Chondrocyte (in vitro differentiated cells): Measurements from ENCODE around the gene CHIC2. TPM values are rescaled to one million over a fixed set of nuclear protein-coding genes. Genes with fewer than 3 reads are reported as not detected.

ENCODE experiments used
- DNase-seq: peaks from one replicate; pipeline ENCODE4 v3.0.0; 2021; ENCODE audit warnings: mixed read lengths, low spot score
- H3K27ac Mint-ChIP-seq: one replicate; pipeline ENCODE4 v1.8.0; 2021; ENCODE audit warnings: mild to moderate bottlenecking, moderate library complexity, mixed read lengths; ENCODE audit not compliant: unreplicated experiment
- H3K27me3 Mint-ChIP-seq: 2 replicates; pipeline ENCODE4 v1.8.0; 2021; ENCODE audit warnings: low read depth, mixed read lengths
- H3K36me3 Mint-ChIP-seq: 2 replicates; pipeline ENCODE4 v1.8.0; 2021; ENCODE audit warnings: low read depth, mixed read lengths
- H3K4me1 Mint-ChIP-seq: 2 replicates; pipeline ENCODE4 v1.8.0; 2021; ENCODE audit warnings: low read depth, mild to moderate bottlenecking, mixed read lengths
- H3K4me3 Mint-ChIP-seq: one replicate; pipeline ENCODE4 v1.8.0; 2021; ENCODE audit warnings: mild to moderate bottlenecking, moderate library complexity, mixed read lengths; ENCODE audit not compliant: unreplicated experiment
- H3K9me3 Mint-ChIP-seq: 2 replicates; pipeline ENCODE4 v1.8.0; 2021; ENCODE audit warnings: low read depth, mixed read lengths
- total RNA-seq: library from RNA; stranded (reverse); gene quantifications from 3 replicates; pipeline ENCODE4 v1.2.1, GENCODE V29; 2021
- TF ChIP-seq, protein P1 (sequence below): fragments of 200-600 bp; sonication (generic); IDR thresholded peaks from 2 replicates; pipeline ENCODE4 v1.5.0; 2021; ENCODE audit warnings: antibody characterized with exemption, mild to moderate bottlenecking, moderate library complexity

The CHIC2 gene
- total RNA-seq, 1 donor from 2014 or later: 38.5 TPM

DNA sequence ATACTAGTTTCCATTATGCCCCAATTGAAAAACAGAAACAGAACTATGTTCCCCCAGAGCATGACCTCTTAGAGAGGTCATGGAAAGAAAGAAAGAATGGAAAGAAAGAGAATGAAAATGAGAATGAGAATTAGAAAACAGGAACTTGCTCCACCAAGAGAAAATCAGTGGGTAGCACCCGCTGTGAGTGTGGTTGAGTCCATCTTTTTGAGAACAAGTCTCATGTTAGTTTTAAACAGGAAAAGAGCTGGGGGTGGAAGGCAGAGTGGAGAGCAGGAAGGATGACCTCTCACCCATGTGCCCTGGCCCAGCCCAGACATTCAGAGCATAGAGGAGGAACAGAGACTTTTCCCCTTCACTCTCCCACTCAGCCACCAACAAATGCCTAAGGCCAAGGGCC is 40.5 kb upstream of the CHIC2 start:
- H3K36me3 Mint-ChIP-seq: no peaks in the 10 kb centered on the region
- H3K4me1 Mint-ChIP-seq: peaks cover 37% of the 10 kb centered on the region
- H3K27ac Mint-ChIP-seq: no peak overlapping the region
- H3K9me3 Mint-ChIP-seq: no peaks in the 10 kb centered on the region
- no peak for DNase-seq
- TF ChIP-seq, protein P1, sequence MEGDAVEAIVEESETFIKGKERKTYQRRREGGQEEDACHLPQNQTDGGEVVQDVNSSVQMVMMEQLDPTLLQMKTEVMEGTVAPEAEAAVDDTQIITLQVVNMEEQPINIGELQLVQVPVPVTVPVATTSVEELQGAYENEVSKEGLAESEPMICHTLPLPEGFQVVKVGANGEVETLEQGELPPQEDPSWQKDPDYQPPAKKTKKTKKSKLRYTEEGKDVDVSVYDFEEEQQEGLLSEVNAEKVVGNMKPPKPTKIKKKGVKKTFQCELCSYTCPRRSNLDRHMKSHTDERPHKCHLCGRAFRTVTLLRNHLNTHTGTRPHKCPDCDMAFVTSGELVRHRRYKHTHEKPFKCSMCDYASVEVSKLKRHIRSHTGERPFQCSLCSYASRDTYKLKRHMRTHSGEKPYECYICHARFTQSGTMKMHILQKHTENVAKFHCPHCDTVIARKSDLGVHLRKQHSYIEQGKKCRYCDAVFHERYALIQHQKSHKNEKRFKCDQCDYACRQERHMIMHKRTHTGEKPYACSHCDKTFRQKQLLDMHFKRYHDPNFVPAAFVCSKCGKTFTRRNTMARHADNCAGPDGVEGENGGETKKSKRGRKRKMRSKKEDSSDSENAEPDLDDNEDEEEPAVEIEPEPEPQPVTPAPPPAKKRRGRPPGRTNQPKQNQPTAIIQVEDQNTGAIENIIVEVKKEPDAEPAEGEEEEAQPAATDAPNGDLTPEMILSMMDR: no peak
- H3K4me3 Mint-ChIP-seq: no peak overlapping the region
- H3K27me3 Mint-ChIP-seq: peaks cover 41% of the 10 kb centered on the region

DNA sequence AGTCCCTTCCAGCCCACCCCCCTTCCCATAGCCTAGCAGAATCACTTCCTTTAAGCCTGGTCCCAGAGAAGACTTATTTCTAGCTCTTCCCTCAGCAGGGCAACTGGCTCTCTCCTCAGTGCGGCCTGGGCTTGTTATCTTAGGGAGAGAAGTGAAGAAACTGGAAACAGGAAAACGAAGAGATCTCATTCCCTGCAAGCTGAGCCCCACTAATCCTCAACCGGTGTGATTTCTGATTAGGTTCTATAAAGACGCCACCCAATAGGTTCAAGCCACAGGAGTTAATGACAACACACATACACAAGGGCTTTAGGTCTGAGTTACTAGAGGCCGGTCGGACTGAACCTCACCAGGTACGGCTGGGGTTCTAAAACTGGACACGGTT is 38.8 kb upstream of the CHIC2 start:
- peaks cover 39% of the 10 kb centered on the region for H3K4me1 Mint-ChIP-seq
- H3K9me3 Mint-ChIP-seq: no peaks in the 10 kb centered on the region
- peaks cover 29% of the 10 kb centered on the region for H3K27me3 Mint-ChIP-seq
- peak overlapping the region; percentile 59 for H3K4me3 Mint-ChIP-seq
- DNase-seq: no peak
- H3K27ac Mint-ChIP-seq: no peak overlapping the region
- TF ChIP-seq, protein P1: no peak
- H3K36me3 Mint-ChIP-seq: no peaks in the 10 kb centered on the region

DNA sequence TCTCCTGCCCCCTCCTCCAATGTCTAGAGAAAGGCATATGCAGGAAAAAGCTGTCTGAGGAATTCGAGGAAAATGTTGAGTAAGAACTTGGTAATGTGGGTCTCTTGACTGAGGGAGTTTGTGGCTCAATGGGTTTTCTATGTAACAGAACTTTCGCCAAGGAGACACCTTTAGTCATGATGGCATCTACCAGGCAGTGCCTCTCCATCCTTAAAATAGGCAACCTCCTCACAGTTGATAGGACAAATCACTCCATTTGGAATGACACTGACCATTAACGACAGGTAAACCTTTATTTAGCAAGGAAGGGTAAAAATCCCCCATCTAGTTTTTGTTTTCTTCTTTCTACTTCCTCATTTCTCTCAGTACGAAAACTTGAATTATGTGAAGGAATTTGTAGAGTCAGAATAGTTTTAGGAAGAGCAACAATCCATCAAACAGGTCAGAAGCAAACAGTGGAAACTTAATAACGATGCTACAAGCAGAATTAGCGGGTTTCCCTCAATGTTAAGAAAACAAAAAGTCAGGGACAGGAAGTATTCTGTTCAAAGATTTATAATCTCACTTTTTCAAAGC is 38.2 kb upstream of the CHIC2 start:
- H3K27ac Mint-ChIP-seq: no peak overlapping the region
- no peak for DNase-seq
- TF ChIP-seq, protein P1: no peak
- no peak overlapping the region for H3K4me3 Mint-ChIP-seq
- H3K9me3 Mint-ChIP-seq: no peaks in the 10 kb centered on the region
- no peaks in the 10 kb centered on the region for H3K36me3 Mint-ChIP-seq
- peaks cover 25% of the 10 kb centered on the region for H3K27me3 Mint-ChIP-seq
- peaks cover 36% of the 10 kb centered on the region for H3K4me1 Mint-ChIP-seq

DNA sequence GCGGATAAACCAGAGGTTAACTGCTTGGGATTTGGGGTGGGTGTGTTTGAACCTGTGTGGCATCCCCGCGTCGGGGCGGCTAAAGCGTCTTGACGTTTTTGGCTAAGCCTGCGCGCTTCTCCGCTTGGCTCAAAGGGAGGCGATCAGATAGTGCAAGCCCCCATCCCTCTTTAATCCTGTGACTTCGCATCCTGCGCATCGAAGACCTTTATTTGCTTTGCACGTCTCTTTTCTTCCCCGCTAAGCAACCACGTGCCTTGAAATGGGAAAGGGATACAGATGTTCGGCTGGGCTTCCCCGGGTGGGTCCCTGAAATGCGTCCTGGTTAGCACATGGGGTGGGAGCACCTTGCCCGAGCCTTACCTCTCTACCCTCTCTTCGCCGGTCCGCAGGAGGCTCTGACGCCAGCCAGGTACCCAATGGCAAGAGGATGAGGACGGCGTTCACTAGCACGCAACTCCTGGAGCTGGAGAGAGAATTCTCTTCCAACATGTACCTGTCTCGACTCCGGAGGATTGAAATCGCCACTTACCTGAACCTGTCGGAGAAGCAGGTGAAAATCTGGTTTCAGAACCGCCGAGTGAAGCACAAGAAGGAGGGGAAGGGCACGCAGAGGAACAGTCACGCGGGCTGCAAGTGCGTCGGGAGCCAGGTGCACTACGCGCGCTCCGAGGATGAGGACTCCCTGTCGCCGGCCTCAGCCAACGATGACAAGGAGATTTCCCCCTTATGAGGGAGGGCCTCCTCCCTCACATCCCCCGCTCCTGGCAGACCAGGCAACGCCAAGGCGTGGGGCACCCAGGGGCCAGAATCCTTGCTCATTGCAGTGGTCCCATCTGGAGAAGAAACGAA is 37.0 kb upstream of the CHIC2 start:
- H3K4me3 Mint-ChIP-seq: peak overlapping the region; percentile 49
- no peaks in the 10 kb centered on the region for H3K9me3 Mint-ChIP-seq
- TF ChIP-seq, protein P1: no peak
- peaks cover 36% of the 10 kb centered on the region for H3K4me1 Mint-ChIP-seq
- no peak for DNase-seq
- H3K36me3 Mint-ChIP-seq: no peaks in the 10 kb centered on the region
- peaks cover 30% of the 10 kb centered on the region for H3K27me3 Mint-ChIP-seq
- H3K27ac Mint-ChIP-seq: no peak overlapping the region

DNA sequence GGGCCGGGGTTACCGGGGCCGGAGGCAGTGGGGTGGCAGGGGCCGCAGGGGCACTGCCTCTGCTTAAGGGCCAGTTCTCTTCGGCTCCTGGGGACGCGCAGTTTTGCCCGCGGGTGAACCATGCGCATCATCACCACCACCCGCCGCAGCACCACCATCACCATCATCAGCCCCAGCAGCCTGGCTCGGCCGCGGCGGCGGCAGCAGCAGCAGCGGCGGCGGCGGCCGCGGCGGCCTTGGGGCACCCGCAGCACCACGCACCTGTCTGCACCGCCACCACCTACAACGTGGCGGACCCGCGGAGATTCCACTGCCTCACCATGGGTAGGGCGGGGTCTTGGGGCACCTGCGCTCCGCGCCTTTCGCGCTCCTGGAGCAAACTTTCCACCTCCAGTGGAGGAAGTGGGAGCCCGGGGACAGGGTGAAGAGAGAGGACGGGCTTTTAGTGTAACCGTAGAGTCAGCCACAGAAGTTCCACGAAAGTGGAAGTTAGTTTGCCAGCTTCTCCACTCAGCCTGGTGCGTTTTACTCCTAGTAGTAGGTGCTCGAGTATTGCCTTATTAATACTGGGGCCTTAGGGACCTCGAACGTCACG is 36.3 kb upstream of the CHIC2 start:
- no peaks in the 10 kb centered on the region for H3K9me3 Mint-ChIP-seq
- DNase-seq: no peak
- TF ChIP-seq, protein P1: no peak
- H3K4me1 Mint-ChIP-seq: peaks cover 36% of the 10 kb centered on the region
- peak overlapping the region; percentile 64 for H3K4me3 Mint-ChIP-seq
- peaks cover 34% of the 10 kb centered on the region for H3K27me3 Mint-ChIP-seq
- no peak overlapping the region for H3K27ac Mint-ChIP-seq
- H3K36me3 Mint-ChIP-seq: peaks cover 2% of the 10 kb centered on the region
